ENCODE results near the gene WNK2.
"Not testable (repeated sequence)": the region's sequence is repeated elsewhere in the genome, so short reads cannot be mapped to it uniquely, and the experiment has no call there.

The WNK2 gene

GRCh38 chr9:93315118-93315517 lies 131.2 kb downstream of the WNK2 start:
- DNase-seq: no peak

- DNase-seq: no peak
Measured at GRCh38 chr9:93315960-93316359, 132.0 kb downstream of the WNK2 start.

GRCh38 chr9:93316726-93317494 lies 133.0 kb downstream of the WNK2 start:
- no peak for DNase-seq

- no peak for DNase-seq
Measured at GRCh38 chr9:93317495-93318094, 133.7 kb downstream of the WNK2 start.

- DNase-seq: peak; percentile 37
Measured at GRCh38 chr9:93318480-93318879, 134.5 kb downstream of the WNK2 start.

- DNase-seq: peak; percentile 1
Measured at GRCh38 chr9:93319301-93319991, 135.5 kb downstream of the WNK2 start.

- peak; percentile 71 for DNase-seq
Measured at GRCh38 chr9:93319992-93320500, 136.1 kb downstream of the WNK2 start.

- DNase-seq: no peak
Measured at GRCh38 chr9:93320591-93321219, 136.8 kb downstream of the WNK2 start.

- no peak for DNase-seq
Measured at GRCh38 chr9:93321220-93321610, 137.3 kb downstream of the WNK2 start.

GRCh38 chr9:93323446-93323954 lies 139.6 kb downstream of the WNK2 start:
- not testable (repeated sequence) for DNase-seq

GRCh38 chr9:93324191-93324834 lies 140.4 kb downstream of the WNK2 start:
- DNase-seq: no peak

GRCh38 chr9:93325307-93326035 lies 141.5 kb downstream of the WNK2 start:
- no peak for DNase-seq

- no peak for DNase-seq
Measured at GRCh38 chr9:93326056-93326455, 142.1 kb downstream of the WNK2 start.

GRCh38 chr9:93326654-93327053 lies 142.7 kb downstream of the WNK2 start:
- no peak for DNase-seq

- no peak for DNase-seq
Measured at GRCh38 chr9:93329629-93330280, 145.8 kb downstream of the WNK2 start.

- no peak for DNase-seq
Measured at GRCh38 chr9:93332317-93332716, 148.4 kb downstream of the WNK2 start.

GRCh38 chr9:93336720-93337119 lies 152.8 kb downstream of the WNK2 start:
- no peak for DNase-seq

GRCh38 chr9:93338196-93338595 lies 154.3 kb downstream of the WNK2 start:
- not testable (repeated sequence) for DNase-seq

GRCh38 chr9:93340091-93340490 lies 156.2 kb downstream of the WNK2 start:
- DNase-seq: no peak

GRCh38 chr9:93341820-93342219 lies 157.9 kb downstream of the WNK2 start:
- DNase-seq: not testable (repeated sequence)

- not testable (repeated sequence) for DNase-seq
Measured at GRCh38 chr9:93342428-93342827, 158.5 kb downstream of the WNK2 start.

Measured in NCI-H1092 (cell line).